Activated T-helper 17 cell treated with anti-CD3 and anti-CD28 coated beads, Interleukin-2, amount 50 U/mL, for 72 hours (primary cell): Measurements from ENCODE around the gene SLC6A2. TPM values are rescaled to one million over a fixed set of nuclear protein-coding genes. Genes with fewer than 3 reads are reported as not detected.

Experiments
- ATAC-seq: fragments of 150-1000 bp; cut with Tn5 transposase; replicated peaks from 2 replicates; pipeline ENCODE4 v1.10.0; 2021; ENCODE audit warnings: mild to moderate bottlenecking, moderate library complexity
- H3K27ac Mint-ChIP-seq: one replicate; pipeline ENCODE4 v1.8.0; 2022; ENCODE audit warnings: mixed read lengths
- H3K27me3 Mint-ChIP-seq: one replicate; pipeline ENCODE4 v1.8.0; 2022; ENCODE audit warnings: mixed read lengths
- H3K36me3 Mint-ChIP-seq: one replicate; pipeline ENCODE4 v1.8.0; 2022; ENCODE audit warnings: low read depth, mild to moderate bottlenecking, mixed read lengths
- H3K4me1 Mint-ChIP-seq: one replicate; pipeline ENCODE4 v1.8.0; 2022; ENCODE audit warnings: mixed read lengths
- H3K4me3 Mint-ChIP-seq: one replicate; pipeline ENCODE4 v1.8.0; 2022; ENCODE audit warnings: mild to moderate bottlenecking, mixed read lengths
- H3K9me3 Mint-ChIP-seq: one replicate; pipeline ENCODE4 v1.8.0; 2022; ENCODE audit warnings: mixed read lengths
- total RNA-seq, 2 donors: library from RNA; stranded (reverse); gene quantifications; one replicate each; pipeline ENCODE4 v1.2.3, GENCODE V29; 2022

The SLC6A2 gene
- total RNA-seq, 2 donors from 2014 or later = not detected

GRCh38 chr16:55672471-55672870 is 16.7 kb downstream of the SLC6A2 start:
- H3K27me3 Mint-ChIP-seq = peaks cover 9% of the 10 kb centered on the region
- no peaks in the 10 kb centered on the region for H3K36me3 Mint-ChIP-seq
- no peaks in the 10 kb centered on the region for H3K9me3 Mint-ChIP-seq
- no peak overlapping the region for H3K27ac Mint-ChIP-seq
- no peaks in the 10 kb centered on the region for H3K4me1 Mint-ChIP-seq
- no peak overlapping the region for H3K4me3 Mint-ChIP-seq
- no peak for ATAC-seq

- Mint-ChIP-seq H3K36me3 (no peaks in the 10 kb centered on the region), H3K4me3 (no peak overlapping the region), H3K4me1 (no peaks in the 10 kb centered on the region), H3K27me3 (peaks cover 4% of the 10 kb centered on the region), H3K27ac (no peak overlapping the region), H3K9me3 (no peaks in the 10 kb centered on the region)
- ATAC-seq = no peak
Observed at GRCh38 chr16:55678161-55678821, 22.5 kb downstream of the SLC6A2 start.

- peaks cover 10% of the 10 kb centered on the region for H3K27me3 Mint-ChIP-seq
- no peak overlapping the region for H3K27ac Mint-ChIP-seq
- no peaks in the 10 kb centered on the region for H3K9me3 Mint-ChIP-seq
- no peaks in the 10 kb centered on the region for H3K36me3 Mint-ChIP-seq
- H3K4me1 Mint-ChIP-seq = no peaks in the 10 kb centered on the region
- ATAC-seq = no peak
- no peak overlapping the region for H3K4me3 Mint-ChIP-seq
Observed at GRCh38 chr16:55682086-55682485, 26.3 kb downstream of the SLC6A2 start.

GRCh38 chr16:55685973-55686372 is 30.2 kb downstream of the SLC6A2 start:
- H3K27ac Mint-ChIP-seq = no peak overlapping the region
- H3K4me3 Mint-ChIP-seq = no peak overlapping the region
- ATAC-seq = no peak
- no peaks in the 10 kb centered on the region for H3K4me1 Mint-ChIP-seq
- no peaks in the 10 kb centered on the region for H3K36me3 Mint-ChIP-seq
- peaks cover 15% of the 10 kb centered on the region for H3K27me3 Mint-ChIP-seq
- no peaks in the 10 kb centered on the region for H3K9me3 Mint-ChIP-seq

DNA sequence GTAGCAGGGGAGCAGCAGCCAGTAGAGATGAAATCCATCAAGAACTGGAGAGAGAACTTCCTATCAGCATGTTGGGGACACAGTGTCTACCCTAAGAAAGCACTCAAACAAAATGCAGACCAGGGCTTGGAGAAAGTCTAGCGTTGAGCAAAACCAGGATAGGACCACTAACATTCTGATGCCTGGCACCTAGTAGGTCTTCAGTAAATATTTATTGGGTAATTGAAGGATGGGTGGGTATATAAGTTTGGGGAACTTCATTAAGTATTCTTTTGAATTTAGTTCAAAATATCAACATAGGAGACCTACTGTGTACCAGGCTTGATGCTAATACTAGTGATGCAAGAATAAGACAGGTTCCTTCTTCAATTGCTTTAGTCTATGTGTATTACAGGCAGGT is 30.9 kb downstream of the SLC6A2 start:
- no peak for ATAC-seq
- Mint-ChIP-seq H3K36me3 (no peaks in the 10 kb centered on the region), H3K4me3 (no peak overlapping the region), H3K9me3 (no peaks in the 10 kb centered on the region), H3K27ac (no peak overlapping the region), H3K4me1 (no peaks in the 10 kb centered on the region), H3K27me3 (peaks cover 15% of the 10 kb centered on the region)

- Mint-ChIP-seq H3K9me3 (no peaks in the 10 kb centered on the region), H3K27ac (no peak overlapping the region), H3K36me3 (no peaks in the 10 kb centered on the region), H3K4me1 (no peaks in the 10 kb centered on the region), H3K27me3 (peaks cover 17% of the 10 kb centered on the region), H3K4me3 (no peak overlapping the region)
- ATAC-seq = no peak
Observed at GRCh38 chr16:55687802-55688201, 32.0 kb downstream of the SLC6A2 start.

- ATAC-seq = no peak
- Mint-ChIP-seq H3K27me3 (peaks cover 13% of the 10 kb centered on the region), H3K4me1 (no peaks in the 10 kb centered on the region), H3K9me3 (no peaks in the 10 kb centered on the region), H3K4me3 (no peak overlapping the region), H3K36me3 (no peaks in the 10 kb centered on the region), H3K27ac (no peak overlapping the region)
Observed at GRCh38 chr16:55690841-55691240, 35.1 kb downstream of the SLC6A2 start.

DNA sequence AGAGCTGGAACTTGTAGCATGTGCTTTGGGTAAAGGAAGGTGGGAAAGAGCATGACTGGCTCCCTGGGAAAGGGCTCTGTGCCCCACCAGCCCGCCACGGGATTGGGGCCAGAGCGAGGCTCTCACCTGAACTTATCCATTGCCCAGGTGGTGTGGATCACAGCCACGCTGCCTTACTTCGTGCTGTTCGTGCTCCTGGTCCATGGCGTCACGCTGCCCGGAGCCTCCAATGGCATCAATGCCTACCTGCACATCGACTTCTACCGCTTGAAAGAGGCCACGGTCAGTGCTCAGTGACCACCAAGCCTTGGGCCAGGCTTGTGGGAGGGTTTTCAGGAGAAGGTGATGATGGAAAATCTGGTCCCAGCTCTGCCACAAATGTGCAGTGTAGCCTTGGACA is 36.0 kb downstream of the SLC6A2 start:
- H3K4me1 Mint-ChIP-seq = no peaks in the 10 kb centered on the region
- no peak overlapping the region for H3K27ac Mint-ChIP-seq
- H3K27me3 Mint-ChIP-seq = peaks cover 13% of the 10 kb centered on the region
- H3K36me3 Mint-ChIP-seq = no peaks in the 10 kb centered on the region
- ATAC-seq = no peak
- no peaks in the 10 kb centered on the region for H3K9me3 Mint-ChIP-seq
- no peak overlapping the region for H3K4me3 Mint-ChIP-seq

- no peaks in the 10 kb centered on the region for H3K9me3 Mint-ChIP-seq
- H3K4me1 Mint-ChIP-seq = no peaks in the 10 kb centered on the region
Observed at GRCh38 chr16:55695595-55695994, 39.8 kb downstream of the SLC6A2 start.

DNA sequence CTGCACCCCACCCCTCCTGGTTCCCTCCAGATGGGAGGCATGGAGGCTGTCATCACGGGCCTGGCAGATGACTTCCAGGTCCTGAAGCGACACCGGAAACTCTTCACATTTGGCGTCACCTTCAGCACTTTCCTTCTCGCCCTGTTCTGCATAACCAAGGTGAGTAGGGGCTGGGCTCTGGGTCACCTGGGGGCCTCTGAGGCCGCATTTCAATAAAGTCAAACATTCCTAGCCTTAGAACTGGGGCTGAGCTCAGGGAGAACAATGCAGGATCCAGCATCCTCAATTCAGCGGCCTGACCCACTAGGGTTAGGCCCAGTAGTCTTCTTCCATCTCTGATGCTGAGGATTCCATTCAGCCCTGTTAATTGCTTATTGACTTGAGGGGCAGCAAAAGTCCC is 42.1 kb downstream of the SLC6A2 start:
- H3K9me3 Mint-ChIP-seq = no peaks in the 10 kb centered on the region
- H3K36me3 Mint-ChIP-seq = no peaks in the 10 kb centered on the region
- H3K4me1 Mint-ChIP-seq = peaks cover 3% of the 10 kb centered on the region
- peaks cover 3% of the 10 kb centered on the region for H3K27me3 Mint-ChIP-seq
- no peak for ATAC-seq
- no peak overlapping the region for H3K4me3 Mint-ChIP-seq
- no peak overlapping the region for H3K27ac Mint-ChIP-seq

More at GRCh38 chr16:55695595-55695994, 39.8 kb downstream of the SLC6A2 start:
- no peak for ATAC-seq
- Mint-ChIP-seq H3K27me3 (peaks cover 8% of the 10 kb centered on the region), H3K27ac (no peak overlapping the region), H3K36me3 (no peaks in the 10 kb centered on the region), H3K4me3 (no peak overlapping the region)

DNA sequence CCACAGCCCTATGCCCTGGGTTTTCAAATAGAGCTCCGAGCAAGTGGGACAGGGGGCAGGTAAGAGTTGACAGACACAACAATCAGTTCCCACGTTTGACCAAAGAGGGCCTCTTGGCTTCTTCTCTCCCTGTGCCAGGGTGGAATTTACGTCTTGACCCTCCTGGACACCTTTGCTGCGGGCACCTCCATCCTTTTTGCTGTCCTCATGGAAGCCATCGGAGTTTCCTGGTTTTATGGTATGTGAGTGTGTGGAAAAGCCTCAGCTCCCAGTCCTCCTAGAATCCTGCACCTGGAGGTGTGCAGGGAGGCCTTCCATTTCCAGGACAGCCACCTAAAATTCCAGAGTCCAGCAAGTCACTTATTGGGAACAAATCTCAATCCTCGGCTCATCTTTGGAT is 42.5 kb downstream of the SLC6A2 start:
- H3K4me3 Mint-ChIP-seq = no peak overlapping the region
- no peak for ATAC-seq
- H3K9me3 Mint-ChIP-seq = no peaks in the 10 kb centered on the region
- peaks cover 8% of the 10 kb centered on the region for H3K4me1 Mint-ChIP-seq
- no peaks in the 10 kb centered on the region for H3K36me3 Mint-ChIP-seq
- peaks cover 3% of the 10 kb centered on the region for H3K27me3 Mint-ChIP-seq
- H3K27ac Mint-ChIP-seq = no peak overlapping the region

DNA sequence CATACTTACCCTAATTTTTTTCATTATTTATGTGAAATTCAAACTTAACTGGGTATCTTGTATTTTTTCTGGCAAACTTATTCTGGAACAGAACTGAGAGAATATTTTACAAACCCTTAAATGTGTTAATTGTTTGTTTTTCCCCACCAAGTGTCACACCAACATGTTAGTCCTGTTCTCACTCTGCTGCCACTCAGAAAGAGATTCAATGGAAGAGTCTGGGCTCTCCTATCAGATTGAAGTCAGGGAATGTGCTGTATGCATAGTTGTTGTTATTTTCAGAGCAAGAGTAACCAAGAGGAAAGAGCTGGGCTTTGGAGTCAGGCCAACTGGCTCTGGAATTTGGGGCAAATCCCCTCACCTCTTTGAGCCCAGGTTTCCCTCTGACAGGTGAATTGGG is 43.2 kb downstream of the SLC6A2 start:
- no peaks in the 10 kb centered on the region for H3K9me3 Mint-ChIP-seq
- no peak overlapping the region for H3K4me3 Mint-ChIP-seq
- H3K4me1 Mint-ChIP-seq = peaks cover 8% of the 10 kb centered on the region
- no peaks in the 10 kb centered on the region for H3K36me3 Mint-ChIP-seq
- H3K27me3 Mint-ChIP-seq = peaks cover 3% of the 10 kb centered on the region
- ATAC-seq = no peak
- H3K27ac Mint-ChIP-seq = no peak overlapping the region

DNA sequence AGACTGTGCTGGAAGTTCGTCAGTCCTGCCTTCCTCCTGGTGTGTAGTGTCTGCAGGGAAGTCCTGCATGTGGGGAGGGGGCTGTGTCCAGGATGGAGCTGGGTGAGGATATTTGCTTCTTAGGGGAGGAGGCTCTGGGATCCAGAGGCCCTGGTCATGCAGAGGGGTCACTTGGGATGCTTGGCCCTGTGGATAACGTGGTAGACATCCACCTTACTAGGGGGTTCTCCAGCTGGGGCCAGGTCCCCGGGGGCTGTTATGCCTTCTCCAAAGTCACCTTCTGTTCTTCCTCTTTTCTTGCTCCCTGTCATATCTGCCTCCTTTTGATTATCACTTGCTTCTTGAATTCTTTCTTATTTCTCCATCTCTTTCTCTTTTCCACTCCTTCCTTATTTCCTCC is 43.8 kb downstream of the SLC6A2 start:
- Mint-ChIP-seq H3K9me3 (no peaks in the 10 kb centered on the region), H3K36me3 (no peaks in the 10 kb centered on the region), H3K4me3 (no peak overlapping the region), H3K27ac (no peak overlapping the region), H3K27me3 (peaks cover 1% of the 10 kb centered on the region), H3K4me1 (peaks cover 8% of the 10 kb centered on the region)
- ATAC-seq = no peak

DNA sequence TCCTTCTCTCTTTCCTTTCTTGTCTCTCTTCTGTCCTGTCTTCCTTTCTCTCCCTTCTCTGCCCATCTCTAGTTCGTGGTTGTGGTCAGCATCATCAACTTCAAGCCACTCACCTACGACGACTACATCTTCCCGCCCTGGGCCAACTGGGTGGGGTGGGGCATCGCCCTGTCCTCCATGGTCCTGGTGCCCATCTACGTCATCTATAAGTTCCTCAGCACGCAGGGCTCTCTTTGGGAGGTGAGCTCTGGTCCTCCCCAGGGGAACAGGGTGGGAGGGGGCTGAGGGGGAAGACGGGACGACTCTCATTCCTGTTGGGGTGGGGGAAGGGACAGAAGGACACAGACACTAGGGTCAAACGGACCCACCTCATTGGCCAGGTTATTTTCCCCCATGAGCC is 44.3 kb downstream of the SLC6A2 start:
- ATAC-seq = no peak

DNA sequence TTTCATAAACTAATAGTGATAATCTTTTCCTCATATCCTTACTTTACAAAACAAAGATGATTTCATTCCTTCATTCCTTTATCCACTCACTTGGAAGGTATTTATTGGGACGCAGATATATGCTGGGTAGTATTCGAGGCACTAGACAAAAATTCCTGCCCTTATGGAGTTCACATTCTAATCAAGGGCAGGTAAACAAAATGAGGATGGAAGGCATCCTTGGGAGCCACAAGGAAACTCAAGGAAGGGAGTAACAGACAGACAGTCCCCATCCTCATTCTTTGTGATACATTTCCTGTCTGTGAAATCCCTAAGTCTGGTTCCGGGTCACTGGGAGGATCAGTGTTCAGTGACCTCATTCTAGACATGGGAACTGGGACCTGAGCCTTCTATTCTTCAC is 45.2 kb downstream of the SLC6A2 start:
- Mint-ChIP-seq H3K4me1 (peaks cover 8% of the 10 kb centered on the region), H3K27ac (no peak overlapping the region), H3K36me3 (no peaks in the 10 kb centered on the region), H3K4me3 (no peak overlapping the region), H3K27me3 (no peaks in the 10 kb centered on the region), H3K9me3 (no peaks in the 10 kb centered on the region)
- no peak for ATAC-seq

More for the DNA sequence above, 44.3 kb downstream of the SLC6A2 start:
- Mint-ChIP-seq H3K27ac (no peak overlapping the region), H3K4me1 (peaks cover 8% of the 10 kb centered on the region), H3K9me3 (no peaks in the 10 kb centered on the region), H3K36me3 (no peaks in the 10 kb centered on the region), H3K27me3 (no peaks in the 10 kb centered on the region), H3K4me3 (no peak overlapping the region)
